Neutrophil (primary cell): ENCODE results near the gene DLL4.

Experiments
- H3K27ac ChIP-seq: fragments of 200-600 bp; sonication (generic); 2 replicates; pipeline ENCODE4 v1.5.1; 2016; ENCODE audit warnings: mild to moderate bottlenecking, moderate library complexity
- H3K27me3 ChIP-seq: fragments of 200-600 bp; sonication (generic); 2 replicates; pipeline ENCODE4 v1.6.0; 2016; ENCODE audit warnings: mild to moderate bottlenecking
- H3K36me3 ChIP-seq: fragments of 200-600 bp; sonication (generic); 2 replicates; pipeline ENCODE4 v1.5.1; 2017
- H3K4me1 ChIP-seq, 2 experiments: fragments of 200-600 bp in 1 of 2; sonication (generic) in 1 of 2; 1 replicate in 1 of 2; 2 replicates in 1 of 2; pipeline versions ENCODE4 v1.5.1 to v1.6.1; 2013 to 2016; ENCODE audit warnings: low read depth in 1 of 2, low read length in 1 of 2, mild to moderate bottlenecking in 1 of 2, moderate library complexity in 1 of 2; ENCODE audit not compliant: control insufficient read depth in 1 of 2, insufficient read depth in 1 of 2
- H3K4me3 ChIP-seq, 2 experiments: fragments of 200-600 bp in 1 of 2; sonication (generic) in 1 of 2; 1 replicate in 1 of 2; 2 replicates in 1 of 2; pipeline ENCODE4 v1.5.1; 2013 to 2016; ENCODE audit warnings: low read depth in 1 of 2, low read length in 1 of 2, mild to moderate bottlenecking in 1 of 2, moderate library complexity in 1 of 2
- H3K9me3 ChIP-seq: fragments of 200-600 bp; sonication (generic); 2 replicates; pipeline ENCODE4 v1.5.1; 2016
- CTCF ChIP-seq: fragments of 200-600 bp; sonication (generic); IDR thresholded peaks from 2 replicates; pipeline ENCODE4 v1.5.1; 2016; ENCODE audit warnings: antibody characterized with exemption

Gene DLL4

GRCh38 chr15:40925495-40925862, 3.7 kb upstream of the DLL4 start:
- peaks cover 90% of the 10 kb centered on the region for H3K27me3 ChIP-seq
- H3K4me1 ChIP-seq, result peaks cover 34 to 45% of the 10 kb centered on the region in 2 experiments
- H3K4me3 ChIP-seq, result no peak overlapping the region

GRCh38 chr15:40925863-40926658, 3.1 kb upstream of the DLL4 start:
- Histone ChIP-seq H3K36me3 (no peaks in the 10 kb centered on the region), H3K4me1 (peaks cover 39 to 49% of the 10 kb centered on the region in 2 experiments), H3K27me3 (peaks cover 96% of the 10 kb centered on the region), H3K9me3 (no peaks in the 10 kb centered on the region), H3K27ac (no peak overlapping the region), H3K4me3 (no peak overlapping the region)
- TF ChIP-seq CTCF, result no peak

More at GRCh38 chr15:40925495-40925862, 3.7 kb upstream of the DLL4 start:
- no peaks in the 10 kb centered on the region for H3K9me3 ChIP-seq
- no peak overlapping the region for H3K27ac ChIP-seq
- H3K36me3 ChIP-seq, result no peaks in the 10 kb centered on the region
- no peak for TF ChIP-seq CTCF

- peaks cover 100% of the 10 kb centered on the region for H3K27me3 ChIP-seq
- no peak overlapping the region for H3K4me3 ChIP-seq
- TF ChIP-seq CTCF, result no peak
- no peaks in the 10 kb centered on the region for H3K36me3 ChIP-seq
- H3K4me1 ChIP-seq, result peaks cover 39 to 49% of the 10 kb centered on the region in 2 experiments
- no peaks in the 10 kb centered on the region for H3K9me3 ChIP-seq
- H3K27ac ChIP-seq, result no peak overlapping the region
Measured at GRCh38 chr15:40926659-40927494, 2.3 kb upstream of the DLL4 start.

- Histone ChIP-seq H3K9me3 (no peaks in the 10 kb centered on the region), H3K4me1 (peaks cover 39 to 49% of the 10 kb centered on the region in 2 experiments), H3K36me3 (no peaks in the 10 kb centered on the region), H3K27ac (no peak overlapping the region), H3K4me3 (no peak overlapping the region), H3K27me3 (peaks cover 100% of the 10 kb centered on the region)
- TF ChIP-seq CTCF, result no peak
Measured at GRCh38 chr15:40927495-40927872, 1.7 kb upstream of the DLL4 start.

- Histone ChIP-seq H3K4me3 (peak overlapping the region in 1 of 2 experiments; percentile 45), H3K4me1 (peaks cover 39 to 49% of the 10 kb centered on the region in 2 experiments), H3K27me3 (peaks cover 100% of the 10 kb centered on the region), H3K9me3 (no peaks in the 10 kb centered on the region), H3K27ac (no peak overlapping the region), H3K36me3 (no peaks in the 10 kb centered on the region)
- no peak for TF ChIP-seq CTCF
Measured at GRCh38 chr15:40927873-40928806, 1.0 kb upstream of the DLL4 start.
